ENCODE data around the gene POGZ.
A peak's percentile ranks its signal among the peaks of the same experiment; 100 is the strongest.

The POGZ gene, protein sequence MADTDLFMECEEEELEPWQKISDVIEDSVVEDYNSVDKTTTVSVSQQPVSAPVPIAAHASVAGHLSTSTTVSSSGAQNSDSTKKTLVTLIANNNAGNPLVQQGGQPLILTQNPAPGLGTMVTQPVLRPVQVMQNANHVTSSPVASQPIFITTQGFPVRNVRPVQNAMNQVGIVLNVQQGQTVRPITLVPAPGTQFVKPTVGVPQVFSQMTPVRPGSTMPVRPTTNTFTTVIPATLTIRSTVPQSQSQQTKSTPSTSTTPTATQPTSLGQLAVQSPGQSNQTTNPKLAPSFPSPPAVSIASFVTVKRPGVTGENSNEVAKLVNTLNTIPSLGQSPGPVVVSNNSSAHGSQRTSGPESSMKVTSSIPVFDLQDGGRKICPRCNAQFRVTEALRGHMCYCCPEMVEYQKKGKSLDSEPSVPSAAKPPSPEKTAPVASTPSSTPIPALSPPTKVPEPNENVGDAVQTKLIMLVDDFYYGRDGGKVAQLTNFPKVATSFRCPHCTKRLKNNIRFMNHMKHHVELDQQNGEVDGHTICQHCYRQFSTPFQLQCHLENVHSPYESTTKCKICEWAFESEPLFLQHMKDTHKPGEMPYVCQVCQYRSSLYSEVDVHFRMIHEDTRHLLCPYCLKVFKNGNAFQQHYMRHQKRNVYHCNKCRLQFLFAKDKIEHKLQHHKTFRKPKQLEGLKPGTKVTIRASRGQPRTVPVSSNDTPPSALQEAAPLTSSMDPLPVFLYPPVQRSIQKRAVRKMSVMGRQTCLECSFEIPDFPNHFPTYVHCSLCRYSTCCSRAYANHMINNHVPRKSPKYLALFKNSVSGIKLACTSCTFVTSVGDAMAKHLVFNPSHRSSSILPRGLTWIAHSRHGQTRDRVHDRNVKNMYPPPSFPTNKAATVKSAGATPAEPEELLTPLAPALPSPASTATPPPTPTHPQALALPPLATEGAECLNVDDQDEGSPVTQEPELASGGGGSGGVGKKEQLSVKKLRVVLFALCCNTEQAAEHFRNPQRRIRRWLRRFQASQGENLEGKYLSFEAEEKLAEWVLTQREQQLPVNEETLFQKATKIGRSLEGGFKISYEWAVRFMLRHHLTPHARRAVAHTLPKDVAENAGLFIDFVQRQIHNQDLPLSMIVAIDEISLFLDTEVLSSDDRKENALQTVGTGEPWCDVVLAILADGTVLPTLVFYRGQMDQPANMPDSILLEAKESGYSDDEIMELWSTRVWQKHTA (N-terminal part only)

DNA sequence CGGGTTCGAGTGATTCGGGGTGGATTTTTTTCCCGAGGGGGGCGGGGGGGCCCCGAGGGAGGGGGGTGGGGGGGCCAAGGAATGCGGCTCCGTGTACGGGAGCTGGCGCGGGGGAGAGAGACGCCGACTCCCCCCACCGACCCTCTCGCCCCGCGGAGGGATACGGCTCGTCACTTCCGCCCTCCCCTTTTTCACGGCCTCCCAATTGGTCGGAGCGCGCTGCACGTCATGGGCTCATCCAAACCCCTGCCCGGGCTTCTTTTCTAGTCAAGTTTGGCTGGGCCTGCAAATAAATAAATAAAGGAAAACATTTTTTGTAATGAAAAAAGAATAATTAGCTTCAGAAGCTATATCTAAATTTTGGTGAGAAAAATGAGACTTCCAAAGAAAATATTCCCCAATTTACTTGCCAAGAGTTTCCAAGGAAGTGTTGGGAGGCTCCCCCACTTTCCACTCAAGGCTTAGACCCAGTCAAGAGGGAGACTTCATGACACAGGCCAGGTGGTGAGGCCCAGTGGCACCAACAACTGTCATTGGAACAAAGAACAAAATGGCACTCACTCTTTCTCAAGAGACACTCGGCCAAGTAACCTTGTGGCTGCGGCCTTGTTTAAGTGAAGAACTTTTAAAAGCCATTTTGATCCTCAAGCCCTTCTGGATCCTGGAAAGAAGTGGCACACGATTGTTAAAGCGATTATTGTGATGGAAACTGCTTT is at the start of gene POGZ:
Gene POGZ, minus strand, starts transcription at position 164 of the 716 bp plus-strand sequence. CDS start 17,290 bp downstream, outside the sequence.
- TF ChIP-seq, protein P1, sequence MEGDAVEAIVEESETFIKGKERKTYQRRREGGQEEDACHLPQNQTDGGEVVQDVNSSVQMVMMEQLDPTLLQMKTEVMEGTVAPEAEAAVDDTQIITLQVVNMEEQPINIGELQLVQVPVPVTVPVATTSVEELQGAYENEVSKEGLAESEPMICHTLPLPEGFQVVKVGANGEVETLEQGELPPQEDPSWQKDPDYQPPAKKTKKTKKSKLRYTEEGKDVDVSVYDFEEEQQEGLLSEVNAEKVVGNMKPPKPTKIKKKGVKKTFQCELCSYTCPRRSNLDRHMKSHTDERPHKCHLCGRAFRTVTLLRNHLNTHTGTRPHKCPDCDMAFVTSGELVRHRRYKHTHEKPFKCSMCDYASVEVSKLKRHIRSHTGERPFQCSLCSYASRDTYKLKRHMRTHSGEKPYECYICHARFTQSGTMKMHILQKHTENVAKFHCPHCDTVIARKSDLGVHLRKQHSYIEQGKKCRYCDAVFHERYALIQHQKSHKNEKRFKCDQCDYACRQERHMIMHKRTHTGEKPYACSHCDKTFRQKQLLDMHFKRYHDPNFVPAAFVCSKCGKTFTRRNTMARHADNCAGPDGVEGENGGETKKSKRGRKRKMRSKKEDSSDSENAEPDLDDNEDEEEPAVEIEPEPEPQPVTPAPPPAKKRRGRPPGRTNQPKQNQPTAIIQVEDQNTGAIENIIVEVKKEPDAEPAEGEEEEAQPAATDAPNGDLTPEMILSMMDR (IDR thresholded peaks at IDR 0.05; ENCODE audit: borderline replicate concordance, control extremely low read depth, extremely low read depth, insufficient read depth, missing control alignments) = no peak
- DNase-seq (ENCODE audit: low spot score) = peak; percentile 92
- in situ Hi-C loops (cut with MboI; ENCODE audit: low sequenced_read_pairs, unreplicated experiment) = no loop called here

DNA sequence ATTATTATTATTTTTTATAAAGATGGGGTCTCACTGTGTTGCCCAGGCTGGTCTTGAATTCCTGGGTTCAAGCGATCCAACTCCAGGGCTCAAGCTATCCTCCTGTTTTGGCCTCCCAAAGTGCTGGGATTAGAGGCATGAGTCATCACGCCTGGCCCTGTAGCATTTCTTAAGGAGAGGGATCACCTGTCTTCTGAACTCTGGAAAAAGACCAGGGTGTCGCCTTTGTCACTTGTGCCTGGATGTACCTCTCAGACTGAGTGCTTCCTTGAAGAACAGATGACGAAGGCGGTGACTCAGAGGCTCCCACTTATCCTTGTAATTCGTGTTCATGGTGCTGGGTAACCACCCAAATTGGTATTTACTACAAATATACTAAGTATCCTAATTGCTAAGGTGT is 49.5 kb upstream of the POGZ start:
- DNase-seq (ENCODE audit: low spot score) = no peak
- in situ Hi-C loops (cut with MboI; ENCODE audit: low sequenced_read_pairs, unreplicated experiment) = no loop called here
- TF ChIP-seq, protein P1 (IDR thresholded peaks at IDR 0.05; ENCODE audit: borderline replicate concordance, control extremely low read depth, extremely low read depth, insufficient read depth, missing control alignments) = no peak

DNA sequence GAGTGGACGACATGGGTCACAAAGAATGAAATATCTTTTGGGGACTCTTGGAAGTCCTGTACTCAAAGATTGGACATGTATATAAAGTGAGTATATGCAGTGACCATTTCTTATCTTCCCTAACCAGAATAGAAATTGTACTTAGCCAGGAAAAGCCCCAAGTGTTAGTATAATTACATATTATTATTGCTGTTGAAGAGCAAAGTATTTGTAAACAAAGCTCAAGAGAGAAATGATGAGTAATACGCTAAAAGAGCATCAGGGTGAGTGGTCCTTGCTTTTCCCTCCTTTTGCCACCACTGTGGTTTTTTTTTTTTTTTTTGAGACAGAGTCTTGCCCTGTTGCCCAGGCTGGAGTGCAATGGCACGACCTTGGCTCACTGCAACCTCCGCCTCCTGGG is 45.5 kb upstream of the POGZ start:
- in situ Hi-C loops (cut with MboI; ENCODE audit: low sequenced_read_pairs, unreplicated experiment) = no loop called here

DNA sequence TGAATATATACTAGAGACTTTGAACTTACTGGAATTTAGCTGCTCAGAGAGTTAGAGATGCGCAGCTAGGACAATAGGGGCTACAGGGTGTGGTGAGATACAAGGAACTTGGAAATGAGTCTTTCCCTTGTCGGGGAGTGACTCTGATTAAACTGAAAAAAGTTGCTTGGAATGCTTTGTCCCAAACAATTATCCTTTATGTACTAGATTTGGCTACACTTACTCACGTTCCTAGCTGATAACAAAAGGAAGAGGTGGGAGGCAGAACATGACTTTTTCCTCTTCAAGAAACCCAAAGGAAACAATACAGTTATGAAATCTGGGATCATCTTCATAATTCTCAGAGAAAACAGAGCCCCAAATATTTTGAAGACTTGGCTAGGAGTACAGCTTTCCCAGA is 45.0 kb upstream of the POGZ start:
- TF ChIP-seq, protein P1 (IDR thresholded peaks at IDR 0.05; ENCODE audit: borderline replicate concordance, control extremely low read depth, extremely low read depth, insufficient read depth, missing control alignments) = no peak
- in situ Hi-C loops (cut with MboI; ENCODE audit: low sequenced_read_pairs, unreplicated experiment) = no loop called here
- DNase-seq (ENCODE audit: low spot score) = no peak

More for the DNA sequence above, 45.5 kb upstream of the POGZ start:
- TF ChIP-seq, protein P1 (IDR thresholded peaks at IDR 0.05; ENCODE audit: borderline replicate concordance, control extremely low read depth, extremely low read depth, insufficient read depth, missing control alignments) = no peak
- DNase-seq (ENCODE audit: low spot score) = no peak

DNA sequence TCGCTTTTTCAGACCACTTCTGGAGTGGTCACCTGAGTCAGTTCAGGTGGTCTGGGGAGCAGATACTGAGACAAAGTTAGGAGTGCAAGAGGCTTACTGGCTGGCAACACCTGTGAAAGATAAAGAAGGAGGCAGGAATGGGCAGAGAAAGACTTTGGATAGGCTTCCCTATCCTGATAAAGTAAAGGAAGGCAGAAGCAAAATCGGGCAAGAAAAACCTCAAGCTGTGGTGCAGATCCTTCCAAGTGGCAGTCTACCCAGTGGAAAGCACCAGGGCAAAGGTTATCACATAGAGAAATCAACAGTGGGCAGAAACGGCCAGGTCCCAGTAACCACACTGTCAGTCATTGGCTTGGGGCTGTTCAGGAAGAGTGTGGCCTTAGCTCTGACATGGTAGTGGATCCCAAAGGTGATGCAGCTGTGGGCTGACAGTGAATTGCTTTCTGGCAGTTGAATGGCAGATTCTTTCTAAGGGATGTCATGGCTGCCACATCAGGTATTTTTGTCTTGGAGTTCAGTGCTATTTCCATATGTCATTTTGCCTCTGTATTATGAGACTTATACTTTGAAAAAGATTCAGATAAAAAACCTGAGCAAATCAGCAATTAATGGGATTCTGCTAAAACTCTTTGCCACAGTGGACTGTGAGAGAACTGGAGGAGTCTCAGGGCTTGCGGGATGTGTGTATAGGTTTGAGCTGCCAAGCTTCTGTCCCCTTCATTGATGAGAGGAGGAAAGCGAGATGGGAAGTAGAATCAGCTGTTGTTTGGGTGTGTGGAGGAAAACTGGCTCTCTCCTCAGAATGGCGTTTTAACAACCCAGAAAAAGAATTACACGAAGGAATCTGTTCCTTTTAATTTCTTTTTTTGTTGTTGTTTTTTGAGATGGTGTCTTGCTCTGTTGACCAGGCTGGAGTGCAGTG is 43.8 kb upstream of the POGZ start:
- in situ Hi-C loops (cut with MboI; ENCODE audit: low sequenced_read_pairs, unreplicated experiment) = no loop called here

More for the DNA sequence above, 43.8 kb upstream of the POGZ start:
- TF ChIP-seq, protein P1 (IDR thresholded peaks at IDR 0.05; ENCODE audit: borderline replicate concordance, control extremely low read depth, extremely low read depth, insufficient read depth, missing control alignments) = no peak
- DNase-seq (ENCODE audit: low spot score) = no peak
